Right atrium auricular region (tissue), 2 donors: ENCODE results near the gene CEP44. TPM values are rescaled to one million over a fixed set of nuclear protein-coding genes. Genes with fewer than 3 reads are reported as not detected.

Source experiments
- DNase-seq: peaks from one replicate; pipeline ENCODE4 v3.0.0-alpha.2; 2019; ENCODE audit warnings: low spot score
- H3K27ac ChIP-seq, 2 donors: fragments of 200-600 bp; sonication (generic); 1 replicate in 1 of 2; 2 replicates in 1 of 2; pipeline ENCODE4 v1.5.1; 2016 to 2019
- H3K27me3 ChIP-seq, 2 donors: fragments of 200-600 bp; sonication (generic); one replicate each; pipeline versions ENCODE4 v1.5.1 to v1.6.0; 2017 to 2019
- H3K36me3 ChIP-seq: fragments of 200-600 bp; sonication (generic); one replicate; pipeline ENCODE4 v1.5.1; 2016
- H3K4me1 ChIP-seq, 2 donors: fragments of 200-600 bp; sonication (generic); one replicate each; pipeline versions ENCODE4 v1.5.1 to v1.6.0; 2017 to 2019
- H3K4me3 ChIP-seq, 2 donors: fragments of 200-600 bp; sonication (generic); 1 replicate in 1 of 2; 2 replicates in 1 of 2; pipeline ENCODE4 v1.5.1; 2017 to 2019; ENCODE audit warnings: mild to moderate bottlenecking in 1 of 2, moderate library complexity in 1 of 2
- H3K9me3 ChIP-seq, 2 donors: fragments of 200-600 bp; sonication (generic); one replicate each; pipeline ENCODE4 v1.5.1; 2019
- CTCF ChIP-seq, 2 donors: fragments of 200-600 bp; sonication (generic); IDR thresholded peaks; one replicate each; pipeline ENCODE4 v1.5.1; 2019; ENCODE audit warnings: antibody characterized with exemption in 2 of 2
- total RNA-seq, 2 donors: library from RNA; depleted of rRNA; stranded (reverse); fragments of >200 nt; gene quantifications; one replicate each; pipeline ENCODE4 v1.1.0, GENCODE V29; 2016

The CEP44 gene
- total RNA-seq, 2 donors from 2014 or later = 11.4 to 11.6 TPM

DNA sequence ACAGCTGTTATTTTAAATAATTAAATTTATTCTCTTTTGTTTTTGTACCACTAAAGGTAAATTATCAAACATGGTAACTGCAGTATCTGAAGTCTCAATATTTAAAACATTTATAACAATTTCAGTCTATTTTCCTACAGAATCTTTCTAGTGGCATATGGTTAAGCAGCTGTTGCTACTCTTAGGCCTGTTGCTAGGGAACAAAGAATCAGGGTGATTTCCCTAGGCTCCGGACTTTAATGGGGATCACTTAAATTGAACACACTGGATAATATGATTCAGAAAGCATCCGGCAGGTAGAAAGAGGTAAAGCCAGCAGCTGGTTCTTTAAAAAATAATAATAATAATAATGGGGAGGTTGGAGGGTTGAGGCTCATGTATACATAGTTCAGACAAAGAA is 17.8 kb upstream of the CEP44 start:
- no peak for TF ChIP-seq CTCF (IDR thresholded peaks at IDR 0.05)

GRCh38 chr4:174266416-174266815 is 17.3 kb upstream of the CEP44 start:
- Histone ChIP-seq H3K27ac (no peak overlapping the region), H3K36me3 (no peaks in the 10 kb centered on the region), H3K4me3 (no peak overlapping the region), H3K4me1 (no peaks in the 10 kb centered on the region), H3K27me3 (no peaks in the 10 kb centered on the region), H3K9me3 (no peaks in the 10 kb centered on the region)
- no peak for DNase-seq
- no peak for TF ChIP-seq CTCF (IDR thresholded peaks at IDR 0.05)

More for the DNA sequence above, 17.8 kb upstream of the CEP44 start:
- Histone ChIP-seq H3K9me3 (no peaks in the 10 kb centered on the region), H3K4me1 (no peaks in the 10 kb centered on the region), H3K4me3 (no peak overlapping the region), H3K36me3 (no peaks in the 10 kb centered on the region), H3K27ac (no peak overlapping the region), H3K27me3 (no peaks in the 10 kb centered on the region)
- DNase-seq = no peak

DNA sequence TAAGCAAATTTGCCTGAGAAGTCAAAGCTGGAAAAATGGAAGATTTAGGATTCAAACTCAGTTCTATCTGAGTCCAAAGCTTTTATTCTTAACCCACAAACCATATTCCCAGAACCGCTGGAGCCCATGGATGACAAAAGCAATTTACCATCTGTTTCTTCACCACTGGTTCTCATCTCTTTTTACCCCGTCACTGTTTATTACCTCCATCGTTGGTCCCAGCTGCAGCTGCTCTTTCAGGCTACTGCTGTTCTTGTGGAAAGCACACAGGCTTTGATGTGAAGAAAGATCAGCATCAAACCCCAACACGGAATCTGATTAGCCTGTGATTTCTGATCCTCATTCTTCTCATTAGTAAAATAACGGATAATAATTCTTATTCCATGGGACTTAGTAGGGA is 9.8 kb upstream of the CEP44 start:
- Histone ChIP-seq H3K27me3 (no peaks in the 10 kb centered on the region), H3K4me3 (no peak overlapping the region), H3K9me3 (no peaks in the 10 kb centered on the region), H3K36me3 (no peaks in the 10 kb centered on the region), H3K27ac (no peak overlapping the region), H3K4me1 (no peaks in the 10 kb centered on the region)
- no peak for DNase-seq
- TF ChIP-seq CTCF (IDR thresholded peaks at IDR 0.05) = no peak

DNA sequence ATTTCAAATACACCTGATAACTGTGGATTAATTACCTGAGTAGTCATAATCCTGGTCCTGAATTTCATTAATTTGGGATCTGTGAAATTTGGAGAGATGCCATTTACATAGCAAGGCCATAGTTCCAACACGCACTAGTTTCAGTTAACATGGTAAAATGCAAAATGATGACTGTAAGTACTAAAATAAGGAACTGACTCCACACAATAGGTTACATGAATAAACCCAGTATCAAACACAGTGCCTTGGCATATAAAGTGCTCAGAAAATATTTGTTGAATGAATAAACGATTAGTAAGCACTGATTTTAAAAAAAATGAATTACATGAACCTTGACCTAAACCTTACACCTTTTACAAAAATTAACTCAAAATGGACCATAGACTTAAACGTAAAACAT is 9.3 kb upstream of the CEP44 start:
- H3K4me1 ChIP-seq = no peaks in the 10 kb centered on the region
- no peaks in the 10 kb centered on the region for H3K27me3 ChIP-seq
- DNase-seq = no peak
- H3K27ac ChIP-seq = no peak overlapping the region
- H3K4me3 ChIP-seq = no peak overlapping the region
- no peaks in the 10 kb centered on the region for H3K36me3 ChIP-seq
- no peak for TF ChIP-seq CTCF (IDR thresholded peaks at IDR 0.05)
- peaks cover 0 to 4% of the 10 kb centered on the region in 2 donors for H3K9me3 ChIP-seq

- DNase-seq = no peak
- no peaks in the 10 kb centered on the region for H3K36me3 ChIP-seq
- peaks cover 0 to 6% of the 10 kb centered on the region in 2 donors for H3K9me3 ChIP-seq
- H3K27ac ChIP-seq = no peak overlapping the region
- no peaks in the 10 kb centered on the region for H3K27me3 ChIP-seq
- H3K4me1 ChIP-seq = no peaks in the 10 kb centered on the region
- TF ChIP-seq CTCF (IDR thresholded peaks at IDR 0.05) = no peak
- H3K4me3 ChIP-seq = no peak overlapping the region
These were observed 8.6 kb upstream of the CEP44 start for GRCh38 chr4:174275101-174275500.

DNA sequence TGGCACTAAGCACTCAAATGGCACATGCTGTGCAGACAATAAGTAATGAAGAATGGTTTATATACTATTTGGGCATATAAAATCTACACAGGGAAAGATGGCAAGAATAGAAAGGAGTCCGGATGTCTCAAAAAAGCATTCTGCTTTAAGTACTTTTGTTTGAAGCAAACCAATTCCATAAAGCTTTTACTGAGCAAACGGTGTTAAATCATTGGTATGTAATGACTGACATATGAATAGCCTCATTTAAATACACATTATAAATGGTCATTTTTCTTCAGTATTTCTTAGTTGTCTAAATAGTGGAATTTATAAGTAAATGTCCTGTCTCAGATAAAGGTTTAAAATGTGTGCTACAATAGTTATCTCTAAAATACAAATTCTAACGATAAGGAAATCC is 6.3 kb upstream of the CEP44 start:
- no peaks in the 10 kb centered on the region for H3K36me3 ChIP-seq
- H3K27ac ChIP-seq = no peak overlapping the region
- no peak for TF ChIP-seq CTCF (IDR thresholded peaks at IDR 0.05)
- no peak overlapping the region for H3K4me3 ChIP-seq
- H3K4me1 ChIP-seq = peaks cover 0 to 13% of the 10 kb centered on the region in 2 donors
- DNase-seq = no peak
- peaks cover 0 to 6% of the 10 kb centered on the region in 2 donors for H3K9me3 ChIP-seq
- H3K27me3 ChIP-seq = no peaks in the 10 kb centered on the region
